Neural progenitor cell (in vitro differentiated cells): Measurements from ENCODE around the gene ATP10A. TPM values are rescaled to one million over a fixed set of nuclear protein-coding genes. Genes with fewer than 3 reads are reported as not detected.

Experiments
- DNase-seq: peaks from one replicate; pipeline ENCODE4 v3.0.0-alpha.2; 2016; ENCODE audit warnings: low spot score
- H2AFZ ChIP-seq: fragments of 200-600 bp; sonication (generic); replicated peaks from 2 replicates; pipeline ENCODE4 v1.6.1; 2016; ENCODE audit warnings: antibody characterized with exemption
- H3F3A ChIP-seq: fragments of 200-600 bp; sonication (generic); 2 replicates; pipeline ENCODE4 v1.6.1; 2016; ENCODE audit warnings: antibody characterized with exemption, low read depth
- H3K27ac ChIP-seq: fragments of 200-600 bp; sonication (generic); 2 replicates; pipeline ENCODE4 v1.5.1; 2016; ENCODE audit warnings: mild to moderate bottlenecking
- H3K27me3 ChIP-seq: fragments of 200-600 bp; sonication (generic); 2 replicates; pipeline ENCODE4 v1.6.1; 2016; ENCODE audit warnings: mild to moderate bottlenecking, moderate library complexity
- H3K36me3 ChIP-seq: fragments of 200-600 bp; sonication (generic); 2 replicates; pipeline ENCODE4 v1.5.1; 2016
- H3K4me1 ChIP-seq: fragments of 200-600 bp; sonication (generic); 2 replicates; pipeline ENCODE4 v1.6.1; 2016; ENCODE audit warnings: mixed run types
- H3K4me2 ChIP-seq: fragments of 200-600 bp; sonication (generic); 2 replicates; pipeline ENCODE4 v1.6.1; 2016
- H3K4me3 ChIP-seq: fragments of 200-600 bp; sonication (generic); 2 replicates; pipeline ENCODE4 v1.5.1; 2016
- H3K79me2 ChIP-seq: fragments of 200-600 bp; sonication (generic); 2 replicates; pipeline ENCODE4 v1.6.1; 2016; ENCODE audit warnings: low read depth
- H3K9ac ChIP-seq: fragments of 200-600 bp; sonication (generic); 2 replicates; pipeline ENCODE4 v1.6.1; 2016
- H3K9me3 ChIP-seq: fragments of 200-600 bp; sonication (generic); 2 replicates; pipeline ENCODE4 v1.5.1; 2016; ENCODE audit warnings: low read depth
- H4K20me1 ChIP-seq: fragments of 200-600 bp; sonication (generic); 2 replicates; pipeline ENCODE4 v1.6.1; 2016; ENCODE audit warnings: low read depth
- H3K27ac Mint-ChIP-seq: 3 replicates; pipeline ENCODE4 v1.8.0; 2021; ENCODE audit warnings: mixed read lengths
- H3K27me3 Mint-ChIP-seq: 2 replicates; pipeline ENCODE4 v1.8.0; 2022; ENCODE audit warnings: low read depth, mild to moderate bottlenecking, inconsistent platforms, moderate library complexity, mixed read lengths; ENCODE audit not compliant: insufficient read depth
- H3K36me3 Mint-ChIP-seq: 3 replicates; pipeline ENCODE4 v1.8.0; 2021; ENCODE audit warnings: mixed read lengths
- H3K4me1 Mint-ChIP-seq: 3 replicates; pipeline ENCODE4 v1.8.0; 2021; ENCODE audit warnings: mixed read lengths
- H3K4me3 Mint-ChIP-seq: 3 replicates; pipeline ENCODE4 v1.8.0; 2021; ENCODE audit warnings: mild to moderate bottlenecking, moderate library complexity, mixed read lengths
- H3K9me3 Mint-ChIP-seq: 3 replicates; pipeline ENCODE4 v1.8.0; 2020; ENCODE audit warnings: mixed read lengths
- EZH2 ChIP-seq: fragments of 200-600 bp; sonication (generic); IDR thresholded peaks from 2 replicates; pipeline ENCODE4 v1.6.1; 2017; ENCODE audit warnings: antibody characterized with exemption, mild to moderate bottlenecking, moderate library complexity
- EZH2phosphoT487 ChIP-seq: fragments of 200-600 bp; sonication (generic); IDR thresholded peaks from 2 replicates; pipeline ENCODE4 v1.6.1; 2017; ENCODE audit warnings: antibody characterized with exemption
- total RNA-seq: library from RNA; depleted of rRNA; stranded (reverse); fragments of >200 nt; gene quantifications from 2 replicates; pipeline ENCODE4 v1.2.3, GENCODE V29; 2015; ENCODE audit warnings: low replicate concordance
- TF ChIP-seq, protein P1 (sequence below): fragments of 200-600 bp; sonication (generic); IDR thresholded peaks from 2 replicates; pipeline ENCODE4 v1.5.1; 2017; ENCODE audit warnings: antibody characterized with exemption, mild to moderate bottlenecking

Gene ATP10A
- total RNA-seq, 1 donor from 2014 or later, result 0.32 TPM

DNA sequence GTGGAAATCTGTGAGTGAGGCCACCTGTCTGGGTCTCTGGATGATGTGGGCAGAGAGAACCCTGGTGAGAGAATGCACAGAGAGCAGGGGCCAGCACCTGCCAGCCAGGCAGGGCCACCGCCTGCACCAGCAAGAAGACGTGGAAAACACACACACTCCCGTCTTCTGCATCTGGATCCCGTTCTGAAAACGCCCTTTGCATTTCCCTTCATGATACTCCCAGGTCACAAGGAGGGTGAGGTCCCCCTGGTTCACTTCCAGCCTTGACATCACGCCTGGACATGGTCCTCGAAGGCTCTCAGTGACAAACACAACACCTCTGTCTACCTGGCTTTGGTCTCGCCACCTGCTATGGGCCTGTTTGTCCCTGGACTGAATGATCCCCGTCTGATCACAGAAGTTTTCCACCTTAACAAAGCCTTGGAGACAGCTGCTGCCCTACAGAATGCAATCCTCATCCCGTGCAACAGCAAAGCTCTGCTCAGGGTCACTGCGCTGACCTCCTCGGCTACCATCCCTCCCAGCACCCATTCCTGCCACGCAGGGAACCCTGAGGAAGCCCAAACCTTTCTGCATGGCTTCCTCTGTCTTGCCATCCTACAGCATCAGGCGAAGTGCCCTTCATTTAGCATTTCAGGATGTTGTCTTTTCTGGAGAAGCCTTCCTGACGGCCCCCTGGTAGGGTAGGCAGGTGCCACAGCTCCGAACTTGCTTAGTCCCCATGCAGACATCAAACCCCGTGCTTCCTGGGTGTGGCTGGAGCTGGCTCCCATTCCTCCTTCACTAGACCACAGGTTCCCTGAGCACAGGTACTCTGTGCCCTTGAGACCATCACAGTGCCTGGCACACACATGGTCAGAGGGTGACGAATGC, 122.5 kb downstream of the ATP10A start:
- no peak overlapping the region for H2AFZ ChIP-seq
- H3K9me3 ChIP-seq, result no peaks in the 10 kb centered on the region
- peaks cover 60% of the 10 kb centered on the region for H3K4me1 Mint-ChIP-seq
- H3K9me3 Mint-ChIP-seq, result no peaks in the 10 kb centered on the region
- H3K27me3 Mint-ChIP-seq, result peaks cover 5% of the 10 kb centered on the region
- no peak for DNase-seq
- H3K79me2 ChIP-seq, result no peaks in the 10 kb centered on the region
- no peaks in the 10 kb centered on the region for H4K20me1 ChIP-seq
- peaks cover 10% of the 10 kb centered on the region for H3F3A ChIP-seq
- H3K36me3 ChIP-seq, result no peaks in the 10 kb centered on the region
- no peak overlapping the region for H3K27ac ChIP-seq
- no peaks in the 10 kb centered on the region for H3K27me3 ChIP-seq
- no peak overlapping the region for H3K4me3 ChIP-seq
- H3K27ac Mint-ChIP-seq, result peak overlapping the region; percentile 65
- H3K4me1 ChIP-seq, result peaks cover 31% of the 10 kb centered on the region
- no peak overlapping the region for H3K4me2 ChIP-seq
- no peak overlapping the region for H3K4me3 Mint-ChIP-seq
- TF ChIP-seq EZH2phosphoT487 (no peak), EZH2 (no peak)
- H3K36me3 Mint-ChIP-seq, result peaks cover 3% of the 10 kb centered on the region
- H3K9ac ChIP-seq, result no peak overlapping the region

DNA sequence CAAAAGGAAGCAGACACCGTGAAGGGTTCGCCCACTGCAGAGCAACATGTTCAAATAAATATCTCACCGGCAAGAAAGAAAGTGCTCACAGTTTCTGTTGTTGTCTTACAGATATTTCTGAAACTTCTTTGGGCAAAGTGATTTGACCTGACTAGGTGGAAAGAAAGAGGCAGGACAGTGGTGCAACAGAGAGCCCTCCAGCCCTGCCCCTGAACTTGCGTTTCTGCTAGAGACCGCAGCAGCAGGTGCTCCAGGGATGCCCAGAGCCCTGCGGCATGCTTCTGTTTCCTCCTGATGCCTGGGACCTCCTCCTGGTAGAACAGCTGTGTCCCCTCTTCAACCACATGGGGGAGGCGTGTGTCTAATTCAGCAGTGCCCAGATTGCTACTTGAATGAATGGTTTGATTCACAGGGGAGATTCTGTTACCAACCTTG, 123.4 kb downstream of the ATP10A start:
- Histone ChIP-seq H4K20me1 (no peaks in the 10 kb centered on the region), H3F3A (peaks cover 10% of the 10 kb centered on the region), H3K27ac (no peak overlapping the region), H3K27me3 (no peaks in the 10 kb centered on the region), H3K9me3 (no peaks in the 10 kb centered on the region), H3K4me2 (no peak overlapping the region), H3K36me3 (no peaks in the 10 kb centered on the region), H3K4me1 (peaks cover 31% of the 10 kb centered on the region), H2AFZ (no peak overlapping the region), H3K79me2 (no peaks in the 10 kb centered on the region), H3K9ac (no peak overlapping the region), H3K4me3 (no peak overlapping the region)
- peaks cover 3% of the 10 kb centered on the region for H3K36me3 Mint-ChIP-seq
- no peaks in the 10 kb centered on the region for H3K9me3 Mint-ChIP-seq
- H3K27me3 Mint-ChIP-seq, result peaks cover 5% of the 10 kb centered on the region
- DNase-seq, result peak; percentile 61
- TF ChIP-seq EZH2, result no peak
- TF ChIP-seq, protein P1, sequence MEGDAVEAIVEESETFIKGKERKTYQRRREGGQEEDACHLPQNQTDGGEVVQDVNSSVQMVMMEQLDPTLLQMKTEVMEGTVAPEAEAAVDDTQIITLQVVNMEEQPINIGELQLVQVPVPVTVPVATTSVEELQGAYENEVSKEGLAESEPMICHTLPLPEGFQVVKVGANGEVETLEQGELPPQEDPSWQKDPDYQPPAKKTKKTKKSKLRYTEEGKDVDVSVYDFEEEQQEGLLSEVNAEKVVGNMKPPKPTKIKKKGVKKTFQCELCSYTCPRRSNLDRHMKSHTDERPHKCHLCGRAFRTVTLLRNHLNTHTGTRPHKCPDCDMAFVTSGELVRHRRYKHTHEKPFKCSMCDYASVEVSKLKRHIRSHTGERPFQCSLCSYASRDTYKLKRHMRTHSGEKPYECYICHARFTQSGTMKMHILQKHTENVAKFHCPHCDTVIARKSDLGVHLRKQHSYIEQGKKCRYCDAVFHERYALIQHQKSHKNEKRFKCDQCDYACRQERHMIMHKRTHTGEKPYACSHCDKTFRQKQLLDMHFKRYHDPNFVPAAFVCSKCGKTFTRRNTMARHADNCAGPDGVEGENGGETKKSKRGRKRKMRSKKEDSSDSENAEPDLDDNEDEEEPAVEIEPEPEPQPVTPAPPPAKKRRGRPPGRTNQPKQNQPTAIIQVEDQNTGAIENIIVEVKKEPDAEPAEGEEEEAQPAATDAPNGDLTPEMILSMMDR, result peak; percentile 49
- H3K4me3 Mint-ChIP-seq, result no peak overlapping the region
- H3K27ac Mint-ChIP-seq, result peak overlapping the region; percentile 30
- peaks cover 65% of the 10 kb centered on the region for H3K4me1 Mint-ChIP-seq

DNA sequence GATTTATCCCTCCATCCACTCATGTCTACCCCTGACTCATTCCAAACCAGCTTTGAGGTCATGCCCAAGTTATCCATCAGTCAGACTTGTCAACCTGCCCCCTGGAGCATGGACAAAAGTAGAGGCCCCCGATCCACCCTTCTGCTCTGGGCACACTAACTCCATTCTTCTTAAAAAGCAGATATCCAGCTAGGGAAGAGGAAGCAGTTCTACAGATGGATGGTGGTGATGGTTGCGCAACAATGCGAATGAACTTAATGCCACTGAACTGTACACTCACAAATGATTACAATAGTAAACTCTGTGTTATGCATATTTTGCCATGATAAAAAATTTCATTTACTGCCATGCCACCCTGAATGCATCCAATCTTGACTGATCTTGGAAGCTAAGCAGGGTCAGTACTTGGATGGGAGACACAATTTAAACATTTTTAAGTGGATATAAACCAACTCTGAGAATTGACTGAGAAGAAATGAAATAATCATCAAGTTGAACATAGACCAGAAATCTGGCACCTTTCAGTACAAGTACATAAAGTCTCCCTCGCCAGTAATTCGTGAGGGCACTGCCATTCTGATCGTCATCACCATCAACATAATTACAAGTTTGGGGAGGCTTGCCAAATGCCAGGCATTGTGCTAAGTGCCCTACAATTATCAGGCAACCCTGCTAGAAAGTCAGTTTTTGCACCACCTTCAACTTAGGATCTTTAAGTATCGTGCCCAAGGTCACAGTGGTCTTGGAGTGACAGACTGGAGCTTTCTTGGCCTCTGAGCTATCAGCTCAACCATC, 124.8 kb downstream of the ATP10A start:
- peaks cover 31% of the 10 kb centered on the region for H3K4me1 ChIP-seq
- no peaks in the 10 kb centered on the region for H3K27me3 ChIP-seq
- H3K4me1 Mint-ChIP-seq, result peaks cover 66% of the 10 kb centered on the region
- no peak overlapping the region for H3K4me3 Mint-ChIP-seq
- no peak overlapping the region for H3K27ac ChIP-seq
- H3K79me2 ChIP-seq, result no peaks in the 10 kb centered on the region
- peaks cover 10% of the 10 kb centered on the region for H3F3A ChIP-seq
- TF ChIP-seq EZH2 (no peak), EZH2phosphoT487 (no peak)
- TF ChIP-seq, protein P1, result no peak
- no peaks in the 10 kb centered on the region for H3K36me3 Mint-ChIP-seq
- no peaks in the 10 kb centered on the region for H3K9me3 ChIP-seq
- H3K4me3 ChIP-seq, result no peak overlapping the region
- H2AFZ ChIP-seq, result no peak overlapping the region
- no peak overlapping the region for H3K27ac Mint-ChIP-seq
- H3K4me2 ChIP-seq, result peak overlapping the region; percentile 22
- H3K27me3 Mint-ChIP-seq, result peaks cover 9% of the 10 kb centered on the region
- no peaks in the 10 kb centered on the region for H3K36me3 ChIP-seq
- no peak for DNase-seq
- H4K20me1 ChIP-seq, result no peaks in the 10 kb centered on the region
- no peaks in the 10 kb centered on the region for H3K9me3 Mint-ChIP-seq
- no peak overlapping the region for H3K9ac ChIP-seq
